GM06990 (cell line): ENCODE data around the gene DDX24.

Source experiments
- DNase-seq: peaks from one replicate; pipeline ENCODE4 v3.0.0-alpha.2; 2011; ENCODE audit not compliant: insufficient read length; ENCODE audit errors: extremely low read depth
- H3K27me3 ChIP-seq: replicated peaks from 2 replicates; pipeline ENCODE4 v1.6.0; 2011; ENCODE audit warnings: low read length; ENCODE audit not compliant: control insufficient read depth, insufficient read depth
- H3K36me3 ChIP-seq: 2 replicates; pipeline ENCODE4 v1.5.1; 2011; ENCODE audit warnings: low read length; ENCODE audit not compliant: control insufficient read depth, insufficient read depth
- H3K4me3 ChIP-seq: replicated peaks from 2 replicates; pipeline ENCODE4 v1.5.1; 2011; ENCODE audit warnings: low read depth, mild to moderate bottlenecking, control low read depth, low read length
- TF ChIP-seq, protein P1 (sequence below): IDR thresholded peaks from 2 replicates; pipeline ENCODE4 v1.5.1; 2011; ENCODE audit warnings: low read length, control low read depth, mild to moderate bottlenecking, inconsistent platforms; ENCODE audit not compliant: insufficient read depth, poor library complexity, severe bottlenecking

DDX24 gene

DNA sequence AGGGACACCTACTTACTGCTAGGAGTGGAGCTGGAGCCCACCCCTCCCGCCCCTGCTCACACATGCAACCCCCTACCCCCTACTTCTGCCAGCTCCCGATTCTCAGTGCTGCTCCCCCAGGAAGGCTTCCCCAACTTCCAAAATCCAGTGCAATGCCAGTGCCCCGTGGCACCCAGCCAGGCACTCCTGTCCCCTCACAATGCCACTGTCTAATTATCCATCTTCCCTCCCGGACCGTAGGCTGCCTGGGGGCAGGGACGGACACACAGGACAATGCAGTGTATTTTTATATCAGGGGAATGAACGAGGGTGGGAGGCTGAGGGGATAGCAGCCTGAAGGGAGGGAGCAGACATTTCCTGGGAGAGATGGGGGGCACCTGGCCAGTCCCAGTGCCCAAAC is 42.5 kb downstream of the DDX24 start:
- no peak overlapping the region for H3K4me3 ChIP-seq
- no peaks in the 10 kb centered on the region for H3K36me3 ChIP-seq
- TF ChIP-seq, protein P1, sequence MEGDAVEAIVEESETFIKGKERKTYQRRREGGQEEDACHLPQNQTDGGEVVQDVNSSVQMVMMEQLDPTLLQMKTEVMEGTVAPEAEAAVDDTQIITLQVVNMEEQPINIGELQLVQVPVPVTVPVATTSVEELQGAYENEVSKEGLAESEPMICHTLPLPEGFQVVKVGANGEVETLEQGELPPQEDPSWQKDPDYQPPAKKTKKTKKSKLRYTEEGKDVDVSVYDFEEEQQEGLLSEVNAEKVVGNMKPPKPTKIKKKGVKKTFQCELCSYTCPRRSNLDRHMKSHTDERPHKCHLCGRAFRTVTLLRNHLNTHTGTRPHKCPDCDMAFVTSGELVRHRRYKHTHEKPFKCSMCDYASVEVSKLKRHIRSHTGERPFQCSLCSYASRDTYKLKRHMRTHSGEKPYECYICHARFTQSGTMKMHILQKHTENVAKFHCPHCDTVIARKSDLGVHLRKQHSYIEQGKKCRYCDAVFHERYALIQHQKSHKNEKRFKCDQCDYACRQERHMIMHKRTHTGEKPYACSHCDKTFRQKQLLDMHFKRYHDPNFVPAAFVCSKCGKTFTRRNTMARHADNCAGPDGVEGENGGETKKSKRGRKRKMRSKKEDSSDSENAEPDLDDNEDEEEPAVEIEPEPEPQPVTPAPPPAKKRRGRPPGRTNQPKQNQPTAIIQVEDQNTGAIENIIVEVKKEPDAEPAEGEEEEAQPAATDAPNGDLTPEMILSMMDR, result no peak
- no peak for DNase-seq
- no peaks in the 10 kb centered on the region; the same call in 1 of the 2 replicates for H3K27me3 ChIP-seq

DNA sequence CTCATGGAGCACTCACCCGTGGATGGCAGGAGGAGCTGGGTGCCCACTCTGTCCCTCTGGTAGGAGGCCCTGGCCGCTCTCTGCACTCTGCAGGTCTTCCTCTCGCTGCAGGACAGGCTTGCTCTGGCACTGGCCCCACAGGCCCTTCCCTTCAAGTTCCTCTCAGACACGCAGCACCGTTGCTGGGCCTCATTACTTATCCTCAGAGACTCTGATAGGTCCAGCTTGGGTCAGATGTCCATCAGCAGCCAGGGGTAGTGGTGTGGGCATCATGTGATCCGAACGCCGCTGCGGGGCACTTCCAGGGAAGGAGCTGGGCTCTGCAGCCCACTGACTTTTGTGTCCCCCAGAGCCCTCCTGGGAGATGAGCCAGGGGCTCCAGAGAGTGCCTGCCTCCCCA is 43.0 kb downstream of the DDX24 start:
- no peaks in the 10 kb centered on the region; the same call in 1 of the 2 replicates for H3K27me3 ChIP-seq
- no peak overlapping the region for H3K4me3 ChIP-seq
- DNase-seq, result no peak
- TF ChIP-seq, protein P1, result no peak
- H3K36me3 ChIP-seq, result no peaks in the 10 kb centered on the region

DNA sequence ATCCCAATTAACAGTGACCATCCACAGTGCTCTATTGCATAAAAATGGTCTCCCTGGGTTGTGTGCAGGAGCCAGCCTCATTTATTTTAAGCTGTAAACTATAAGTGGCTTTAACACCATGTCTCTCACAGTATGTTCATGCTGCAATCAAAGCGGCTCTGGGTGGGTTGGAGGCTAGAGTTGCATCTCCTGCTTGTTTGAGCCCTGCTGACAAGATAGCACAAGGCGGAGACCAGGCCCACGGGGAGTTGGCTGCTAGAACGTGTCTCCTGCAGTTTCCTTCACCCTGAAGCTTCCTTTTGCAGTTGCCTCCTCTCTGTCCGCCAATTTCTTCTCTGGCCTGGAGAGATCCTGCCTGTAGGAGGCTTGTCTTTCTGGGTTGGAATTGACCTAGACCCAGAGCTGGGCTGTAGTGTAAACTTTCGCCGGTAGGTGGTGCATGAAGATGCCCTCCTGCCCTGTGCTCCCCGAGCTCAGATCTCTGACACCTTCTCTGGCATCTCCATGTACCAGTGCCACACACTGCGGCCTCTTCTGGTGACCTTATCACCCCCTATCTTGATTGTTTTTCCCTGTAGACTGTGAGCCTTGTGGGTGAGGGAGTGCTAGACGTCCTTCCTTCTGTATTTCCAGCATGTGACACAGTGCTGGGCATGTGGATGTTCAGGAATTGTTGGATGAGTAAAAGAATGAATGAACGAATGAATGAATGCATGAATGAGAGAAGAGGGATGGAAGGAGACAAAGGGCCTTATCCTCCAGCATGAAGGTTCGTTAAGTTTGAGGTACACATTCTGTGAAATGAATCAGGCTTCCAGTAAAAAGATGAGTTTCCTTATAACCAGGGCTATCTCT is 44.5 kb downstream of the DDX24 start:
- H3K36me3 ChIP-seq, result no peaks in the 10 kb centered on the region
- H3K27me3 ChIP-seq, result no peaks in the 10 kb centered on the region; the same call in 1 of the 2 replicates
- no peak overlapping the region for H3K4me3 ChIP-seq
- TF ChIP-seq, protein P1, result peak; percentile 93
- no peak for DNase-seq

DNA sequence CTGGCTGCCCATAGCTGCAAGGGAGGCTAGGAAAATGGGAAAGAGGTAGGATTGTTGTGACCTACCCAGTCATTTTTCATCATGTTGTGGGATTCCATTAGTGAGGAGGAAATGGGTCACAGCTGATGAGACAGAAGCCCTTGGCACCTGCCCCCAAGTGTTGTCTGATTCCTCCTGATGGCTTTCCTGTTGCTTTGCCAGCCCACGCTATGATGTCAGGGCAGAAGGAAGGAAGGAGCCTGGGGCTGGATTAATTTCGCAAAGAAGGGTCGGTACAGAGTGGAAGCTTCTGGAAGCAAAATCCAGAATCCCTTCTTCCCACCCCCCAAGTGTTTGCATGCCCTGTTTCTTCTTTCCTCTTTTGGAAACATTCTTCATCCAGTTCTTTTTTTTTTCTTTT is 46.1 kb downstream of the DDX24 start:
- TF ChIP-seq, protein P1, result no peak

DNA sequence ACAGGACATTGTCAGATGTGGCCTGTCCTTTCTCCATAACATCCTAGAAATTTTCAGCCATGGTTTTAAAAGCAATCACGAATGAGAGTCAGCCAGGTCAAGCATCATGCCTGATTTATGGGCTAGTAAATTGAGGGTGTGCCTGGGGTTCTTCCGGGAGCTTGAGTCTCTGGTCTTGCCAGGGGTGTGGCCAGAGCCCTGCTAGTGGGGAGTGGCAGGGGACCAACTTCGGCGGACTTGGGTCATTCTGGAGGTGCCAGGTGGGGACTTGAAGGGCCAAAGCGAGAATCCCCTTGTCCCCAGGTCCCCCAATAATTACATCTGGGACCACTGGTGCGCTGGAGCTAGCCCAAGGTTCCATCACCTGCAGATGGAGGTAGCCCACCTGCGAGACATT is 49.1 kb downstream of the DDX24 start:
- H3K27me3 ChIP-seq, result no peaks in the 10 kb centered on the region
- DNase-seq, result no peak
- H3K36me3 ChIP-seq, result no peaks in the 10 kb centered on the region
- H3K4me3 ChIP-seq, result no peak overlapping the region
- TF ChIP-seq, protein P1, result no peak

More for the DNA sequence above, 46.1 kb downstream of the DDX24 start:
- no peaks in the 10 kb centered on the region for H3K36me3 ChIP-seq
- H3K27me3 ChIP-seq, result no peaks in the 10 kb centered on the region; the same call in 1 of the 2 replicates
- DNase-seq, result no peak
- H3K4me3 ChIP-seq, result no peak overlapping the region
